Heart right ventricle (tissue), 16 donors: ENCODE results near the gene MTMR1. TPM values are rescaled to one million over a fixed set of nuclear protein-coding genes. Genes with fewer than 3 reads are reported as not detected.

Source experiments
- ATAC-seq, 8 donors: fragments of 200-7000 bp; cut with Tn5 transposase; one replicate each; pipeline ENCODE4 v1.9.1; 2020; ENCODE audit warnings: mild to moderate bottlenecking in 8 of 8, moderate library complexity in 8 of 8, moderate number of reproducible peaks in 1 of 8
- DNase-seq, 2 donors: peaks; one replicate each; pipeline ENCODE4 v3.0.0-alpha.2; 2020
- H3K27ac ChIP-seq, 10 donors: fragments of 200-600 bp; sonication (generic) in 2 of 10; one replicate each; pipeline versions ENCODE4 v1.5.0 to v1.8.0; 2020 to 2022; ENCODE audit warnings: mild to moderate bottlenecking in 3 of 10
- H3K27me3 ChIP-seq, 7 donors: fragments of 200-600 bp; one replicate each; pipeline ENCODE4 v1.8.0; 2021 to 2022; ENCODE audit warnings: mild to moderate bottlenecking in 2 of 7
- H3K36me3 ChIP-seq, 9 donors: fragments of 200-600 bp; sonication (generic) in 1 of 9; one replicate each; pipeline versions ENCODE4 v1.5.0 to v1.8.0; 2020 to 2022; ENCODE audit warnings: mild to moderate bottlenecking in 2 of 9
- H3K4me1 ChIP-seq, 9 donors: fragments of 200-600 bp; sonication (generic) in 1 of 9; one replicate each; pipeline versions ENCODE4 v1.5.0 to v1.8.0; 2020 to 2022; ENCODE audit warnings: mild to moderate bottlenecking in 4 of 9
- H3K4me3 ChIP-seq, 10 donors: fragments of 200-600 bp; sonication (generic) in 2 of 10; one replicate each; pipeline versions ENCODE4 v1.5.0 to v1.8.0; 2020 to 2022; ENCODE audit warnings: mild to moderate bottlenecking in 7 of 10, moderate library complexity in 2 of 10
- H3K9me3 ChIP-seq, 11 donors: fragments of 200-600 bp in 10 of 11; sonication (generic) in 2 of 11; one replicate each; pipeline versions ENCODE4 v1.5.0 to v1.8.0; 2013 to 2022; ENCODE audit warnings: mild to moderate bottlenecking in 2 of 11, control low read depth in 1 of 11, moderate library complexity in 1 of 11
- WGBS, 2 donors: extraction: QIAGEN DNeasy Blood & Tissue Kit; methylation state at CpG; one replicate each; pipeline ENCODE4 v1.1.7; 2013; ENCODE audit warnings: inconsistent platforms in 1 of 2; 5-methylcytosine and 5-hydroxymethylcytosine counted together
- intact Hi-C, 10 donors: fragments of 100-400 bp; cut with DNase I; formaldehyde crosslinking; loops; one replicate each; pipeline versions ENCODE4 v1.11.1 to v1.14.2; 2022
- polyA plus RNA-seq, 2 donors: library from polyadenylated mRNA; stranded (reverse); fragments of 200-250 nt; gene quantifications; one replicate each; pipeline ENCODE4 v1.2.3, GENCODE V29; 2013
- total RNA-seq, 10 donors: library from RNA; stranded (reverse); fragmentation: NEBNext Ultra II Directional in 3 of 10; extraction: Animal tissue kit (Norgen Biotek cat#: 25700) in 3 of 10; gene quantifications; one replicate each; pipeline versions ENCODE4 v1.2.1 to v1.2.4, GENCODE V29; 2021 to 2023
- TF ChIP-seq, protein P1 (sequence below), 9 donors: fragments of 200-600 bp; sonication (generic) in 2 of 9; IDR thresholded peaks; one replicate each; pipeline versions ENCODE4 v1.5.0 to v1.8.0; 2021 to 2022; ENCODE audit warnings: antibody characterized with exemption in 9 of 9, mild to moderate bottlenecking in 5 of 9, moderate library complexity in 1 of 9
- donor health status: Arrhythmogenic right ventricular cardiomyopathy.
- donor health status: ischemic (EF 13 %, LVEDD 7.1; RV severe dilation, severe dysfunction).
- donor health status: healthy with polysubstance abuse.
- donor health status: DM: no; HTN: yes; CAD: no.
- donor health status: DM: no; HTN: no; CAD: no.
- donor health status: ischemic (EF 25% LVEDD 6.9; RV normal size, moderate dysfunction).
- donor health status: ischemic (EF 25% LVEDD 5.7; RV mildly dilated, moderate dysfunction).
- donor health status: healthy.
- donor health status: DM: yes; HTN: yes; CAD: no.
- donor health status: Ischemic cardiomyopathy.
- donor health status: ischemic (EF 35%, LVEDD 5.7; RV mildly dilated, moderate dysfunction).
- donor health status: nonischemic (EF 11% LVEDD 7.7; RV severe dilation, severe dysfunction).
- donor health status: DM: yes; HTN: yes; CAD: no.
- donor health status: PGD.
- donor health status: ischemic (EF 29% LVEDD 5.4; RV normal size, mild dysfunction).
- donor health status: nonischemic (EF 23%, LVEDD 6.1; RV moderate dilation, normal function).

MTMR1 gene
- total and polyA plus RNA-seq, 12 donors: 5.6 to 24.9 (median 19.2) TPM

DNA sequence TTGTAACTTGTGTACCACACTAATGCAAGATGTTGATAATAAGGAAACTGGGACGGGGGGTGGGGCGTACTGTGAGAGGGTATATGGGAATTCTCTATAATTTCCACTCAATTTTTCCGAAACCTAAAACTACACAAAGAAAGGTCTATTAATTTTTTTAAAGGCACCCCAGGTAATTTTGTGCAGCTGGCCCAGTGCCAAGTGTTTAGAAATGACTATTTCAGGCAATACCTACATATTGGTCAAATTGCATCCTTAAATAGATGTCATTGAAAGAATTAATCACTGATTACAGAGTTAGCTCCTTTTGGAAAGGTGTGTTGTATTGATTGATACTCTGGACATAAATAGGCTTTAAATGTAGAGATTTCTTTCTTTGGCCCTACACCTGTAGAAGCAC lies 10.1 kb upstream of the MTMR1 start:
- no peaks in the 10 kb centered on the region for H3K4me1 ChIP-seq
- no peak for ATAC-seq
- 65 to 98% methylated on average over 3 of the region's 3 CpGs for WGBS, 2 donors
- TF ChIP-seq, protein P1, sequence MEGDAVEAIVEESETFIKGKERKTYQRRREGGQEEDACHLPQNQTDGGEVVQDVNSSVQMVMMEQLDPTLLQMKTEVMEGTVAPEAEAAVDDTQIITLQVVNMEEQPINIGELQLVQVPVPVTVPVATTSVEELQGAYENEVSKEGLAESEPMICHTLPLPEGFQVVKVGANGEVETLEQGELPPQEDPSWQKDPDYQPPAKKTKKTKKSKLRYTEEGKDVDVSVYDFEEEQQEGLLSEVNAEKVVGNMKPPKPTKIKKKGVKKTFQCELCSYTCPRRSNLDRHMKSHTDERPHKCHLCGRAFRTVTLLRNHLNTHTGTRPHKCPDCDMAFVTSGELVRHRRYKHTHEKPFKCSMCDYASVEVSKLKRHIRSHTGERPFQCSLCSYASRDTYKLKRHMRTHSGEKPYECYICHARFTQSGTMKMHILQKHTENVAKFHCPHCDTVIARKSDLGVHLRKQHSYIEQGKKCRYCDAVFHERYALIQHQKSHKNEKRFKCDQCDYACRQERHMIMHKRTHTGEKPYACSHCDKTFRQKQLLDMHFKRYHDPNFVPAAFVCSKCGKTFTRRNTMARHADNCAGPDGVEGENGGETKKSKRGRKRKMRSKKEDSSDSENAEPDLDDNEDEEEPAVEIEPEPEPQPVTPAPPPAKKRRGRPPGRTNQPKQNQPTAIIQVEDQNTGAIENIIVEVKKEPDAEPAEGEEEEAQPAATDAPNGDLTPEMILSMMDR (IDR thresholded peaks at IDR 0.05): no peak
- no peak for DNase-seq
- no peaks in the 10 kb centered on the region for H3K9me3 ChIP-seq
- peaks cover 0 to 14% (median 0%) of the 10 kb centered on the region in 7 donors for H3K27me3 ChIP-seq
- no peak overlapping the region for H3K4me3 ChIP-seq
- no peak overlapping the region for H3K27ac ChIP-seq
- intact Hi-C loops: loop anchor here in 3 of 10 donors (5.0 to 10.0 kb wide), 2 partner anchors 721 to 728 kb away; no protein-coding TSS in a partner anchor
- no peaks in the 10 kb centered on the region for H3K36me3 ChIP-seq

DNA sequence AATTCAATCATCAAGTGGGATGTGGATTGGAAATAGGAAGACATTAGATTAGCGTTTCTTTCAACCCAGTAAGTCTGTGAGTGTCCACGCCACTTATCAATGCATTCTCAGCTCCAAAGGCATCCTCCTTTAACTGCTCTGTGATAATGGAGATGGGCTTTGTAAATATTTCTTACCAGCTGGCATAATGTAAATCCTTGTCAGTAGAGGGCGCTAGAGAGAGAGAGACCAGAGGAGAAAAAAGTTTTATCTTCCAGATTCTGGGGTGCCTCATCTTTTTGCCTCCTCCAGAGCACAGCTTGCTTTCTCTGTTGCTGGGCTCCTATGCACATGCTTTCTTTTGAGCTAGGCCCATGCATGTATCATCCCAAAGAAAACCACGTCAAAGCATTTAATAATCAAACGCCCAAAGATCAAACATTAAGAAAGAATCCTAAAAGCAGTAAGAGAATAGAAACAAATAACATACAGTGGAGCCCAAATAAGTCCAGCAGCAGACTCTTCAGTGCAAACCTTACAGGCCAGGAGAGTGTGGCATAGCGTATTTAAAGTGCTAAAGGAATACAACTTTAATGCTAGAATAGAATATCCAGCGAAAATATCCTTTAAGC lies 9.6 kb upstream of the MTMR1 start:
- intact Hi-C loops: loop anchor here in 3 of 10 donors (5.0 to 10.0 kb wide), 2 partner anchors 721 to 729 kb away; no protein-coding TSS in a partner anchor
- ATAC-seq (no peak), DNase-seq (no peak)
- TF ChIP-seq, protein P1 (IDR thresholded peaks at IDR 0.05): peak in 7 of 9 donors; percentile 44 to 62 (median 51)
- Histone ChIP-seq H3K27me3 (peaks cover 0 to 9% (median 0%) of the 10 kb centered on the region in 7 donors), H3K36me3 (no peaks in the 10 kb centered on the region), H3K4me3 (no peak overlapping the region), H3K27ac (no peak overlapping the region), H3K4me1 (no peaks in the 10 kb centered on the region), H3K9me3 (no peaks in the 10 kb centered on the region)
- 60 to 65% methylated on average over 7 of the region's 7 CpGs for whole genome bisulfite sequencing, 2 donors

DNA sequence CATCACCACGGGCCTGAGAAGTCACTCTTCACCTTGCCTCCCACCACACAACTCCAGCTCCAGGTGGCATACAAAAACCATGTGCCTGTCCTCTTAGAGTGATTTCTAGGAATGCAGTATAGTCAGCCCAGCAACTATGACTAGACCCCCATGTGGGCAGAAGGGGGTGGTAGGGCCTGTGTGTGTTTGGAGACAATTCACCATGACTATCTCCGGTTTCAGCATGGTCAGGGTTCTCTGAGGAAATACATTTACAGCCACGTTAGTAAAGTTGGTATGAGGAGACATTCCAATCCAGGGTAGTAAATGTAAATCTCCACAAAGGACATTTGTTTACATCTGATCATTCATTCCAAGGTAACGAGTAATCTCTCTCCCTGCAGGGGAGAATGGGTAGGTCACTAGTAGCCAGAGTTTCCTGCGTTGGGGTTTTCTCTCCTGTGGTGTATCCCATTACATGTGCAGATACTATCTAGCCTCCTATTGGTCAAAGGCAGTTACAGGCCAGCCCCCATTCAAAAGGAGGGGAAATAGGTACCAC lies 4.2 kb upstream of the MTMR1 start:
- Histone ChIP-seq H3K27ac (no peak overlapping the region), H3K4me1 (peaks cover 0 to 7% (median 0%) of the 10 kb centered on the region in 9 donors), H3K9me3 (peaks cover 0 to 9% (median 0%) of the 10 kb centered on the region in 11 donors), H3K27me3 (peaks cover 0 to under 1% (median 0%) of the 10 kb centered on the region in 7 donors), H3K36me3 (no peaks in the 10 kb centered on the region), H3K4me3 (no peak overlapping the region)
- ATAC-seq: no peak
- 71 to 73% methylated on average over 5 of the region's 5 CpGs for WGBS, 2 donors
- DNase-seq: no peak
- TF ChIP-seq, protein P1 (IDR thresholded peaks at IDR 0.05): no peak
- intact Hi-C loops: loop anchor here in 2 of 10 donors (10.0 kb wide), 1 partner anchor 734 kb away; no protein-coding TSS in a partner anchor

DNA sequence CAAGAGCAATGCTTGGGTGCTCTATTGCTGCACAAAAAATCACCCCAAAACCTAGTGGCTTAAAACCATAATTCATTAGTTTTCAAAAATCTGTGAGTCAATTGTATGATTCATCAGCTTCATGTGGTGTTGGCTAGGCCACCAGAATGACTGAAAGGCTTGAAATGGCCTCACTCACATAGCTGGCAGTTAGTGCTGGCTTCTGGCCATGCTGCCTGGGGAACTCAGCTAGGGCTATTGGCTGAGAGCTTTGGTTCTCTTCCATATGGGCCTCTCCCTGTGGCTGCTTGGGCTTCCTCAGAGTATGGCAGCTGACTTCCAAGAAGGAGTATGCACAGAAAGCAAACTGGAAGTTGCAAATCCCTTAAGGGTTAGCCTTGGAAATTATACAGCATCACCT lies 3.1 kb upstream of the MTMR1 start:
- ATAC-seq: no peak
- Histone ChIP-seq H3K4me1 (peaks cover 0 to 7% (median 0%) of the 10 kb centered on the region in 9 donors), H3K36me3 (no peaks in the 10 kb centered on the region), H3K9me3 (peaks cover 0 to 9% (median 0%) of the 10 kb centered on the region in 11 donors), H3K4me3 (no peak overlapping the region), H3K27ac (no peak overlapping the region), H3K27me3 (no peaks in the 10 kb centered on the region)
- no peak for DNase-seq
- intact Hi-C loops: no loop called here
- TF ChIP-seq, protein P1 (IDR thresholded peaks at IDR 0.05): no peak
